Ovary (tissue), 3 donors: ENCODE measurements around the gene MYO5B.
"Not testable (repeated sequence)": the region's sequence is repeated elsewhere in the genome, so short reads cannot be mapped to it uniquely, and the experiment has no call there.

ENCODE experiments used
- EP300 ChIP-seq: sonication (generic); formaldehyde crosslinking; IDR thresholded peaks from one replicate; pipeline ENCODE4 v1.6.1; 2017; ENCODE audit warnings: antibody characterized with exemption
- TF ChIP-seq, protein P1 (sequence below), 3 donors: fragments of 450-650 bp in 2 of 3; fragments of 200-600 bp in 1 of 3; IDR thresholded peaks; one replicate each; pipeline versions ENCODE4 v1.5.1 to v1.8.0; 2016 to 2022; ENCODE audit warnings: antibody characterized with exemption in 3 of 3, mild to moderate bottlenecking in 1 of 3
- donor health status: DM: no; HTN: no; CAD: no.

DNA sequence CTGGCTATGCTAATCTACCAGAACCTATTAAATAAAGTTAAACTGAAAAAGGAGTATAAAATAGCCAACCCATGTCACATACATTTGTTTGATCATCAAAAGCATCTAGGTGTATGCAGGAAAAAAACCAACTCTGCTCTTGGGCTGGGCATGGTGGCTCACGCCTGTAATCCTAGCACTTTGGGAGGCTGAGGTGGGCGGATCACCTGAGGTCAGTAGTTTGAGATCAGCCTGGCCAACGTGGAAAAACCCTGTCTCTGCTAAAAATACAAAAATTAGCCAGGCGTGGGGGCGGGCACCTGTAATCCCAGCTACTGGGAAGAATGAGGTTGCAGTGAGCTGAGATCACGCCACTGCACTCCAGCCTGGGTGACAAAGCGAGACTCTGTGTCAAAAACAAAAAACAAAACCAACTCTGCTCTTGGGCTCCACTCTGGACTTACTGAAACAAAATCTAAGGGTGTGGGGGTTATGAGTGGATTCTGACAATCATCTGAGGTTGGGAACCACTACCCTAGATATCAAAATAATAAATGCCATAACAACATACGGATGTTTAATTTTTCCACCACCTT lies 405.3 kb downstream of the MYO5B start:
- TF ChIP-seq, protein P1, sequence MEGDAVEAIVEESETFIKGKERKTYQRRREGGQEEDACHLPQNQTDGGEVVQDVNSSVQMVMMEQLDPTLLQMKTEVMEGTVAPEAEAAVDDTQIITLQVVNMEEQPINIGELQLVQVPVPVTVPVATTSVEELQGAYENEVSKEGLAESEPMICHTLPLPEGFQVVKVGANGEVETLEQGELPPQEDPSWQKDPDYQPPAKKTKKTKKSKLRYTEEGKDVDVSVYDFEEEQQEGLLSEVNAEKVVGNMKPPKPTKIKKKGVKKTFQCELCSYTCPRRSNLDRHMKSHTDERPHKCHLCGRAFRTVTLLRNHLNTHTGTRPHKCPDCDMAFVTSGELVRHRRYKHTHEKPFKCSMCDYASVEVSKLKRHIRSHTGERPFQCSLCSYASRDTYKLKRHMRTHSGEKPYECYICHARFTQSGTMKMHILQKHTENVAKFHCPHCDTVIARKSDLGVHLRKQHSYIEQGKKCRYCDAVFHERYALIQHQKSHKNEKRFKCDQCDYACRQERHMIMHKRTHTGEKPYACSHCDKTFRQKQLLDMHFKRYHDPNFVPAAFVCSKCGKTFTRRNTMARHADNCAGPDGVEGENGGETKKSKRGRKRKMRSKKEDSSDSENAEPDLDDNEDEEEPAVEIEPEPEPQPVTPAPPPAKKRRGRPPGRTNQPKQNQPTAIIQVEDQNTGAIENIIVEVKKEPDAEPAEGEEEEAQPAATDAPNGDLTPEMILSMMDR (IDR thresholded peaks at IDR 0.05), result not testable (repeated sequence)
- TF ChIP-seq EP300, result not testable (repeated sequence)
